SK-N-SH (cell line): ENCODE results near the gene NSUN5. TPM values are rescaled to one million over a fixed set of nuclear protein-coding genes. Genes with fewer than 3 reads are reported as not detected.

Experiments
- CTCF ChIA-PET: fragments of 300-600, 350-600 bp; formaldehyde crosslinking; extraction: SDS; loops from one replicate; lab custom pipeline; 2021; lab: Yijun Ruan, JAX
- POLR2A ChIA-PET: fragments of 350-600 bp; sonication (Branson Sonifier 250); formaldehyde crosslinking; extraction: SDS; loops from one replicate; lab custom pipeline; 2020; ENCODE audit warnings: antibody characterized with exemption, inconsistent platforms; lab: Yijun Ruan, JAX
- DNase-seq: peaks from one replicate; pipeline ENCODE4 v3.0.0; 2012
- H2AFZ ChIP-seq: fragments of 200-600 bp; sonication (generic); 2 replicates; pipeline ENCODE4 v1.8.1; 2016; ENCODE audit warnings: antibody characterized with exemption, mild to moderate bottlenecking, low read depth
- H3F3A ChIP-seq: fragments of 200-600 bp; sonication (generic); replicated peaks from 2 replicates; pipeline ENCODE3; 2016; ENCODE audit warnings: antibody characterized with exemption, mild to moderate bottlenecking; ENCODE audit not compliant: insufficient read depth
- H3K27ac ChIP-seq, 2 experiments: fragments of 200-500 bp in 1 of 2; fragments of 200-600 bp in 1 of 2; sonication (Bioruptor generic) in 1 of 2; sonication (generic), shearing (Covaris generic) in 1 of 2; 2 replicates each; pipeline versions ENCODE4 v1.5.1 to v1.6.1; 2014 to 2016; ENCODE audit warnings: low read depth in 2 of 2, inconsistent platforms in 1 of 2, low read length in 1 of 2, mild to moderate bottlenecking in 1 of 2, mixed read lengths in 1 of 2
- H3K27me3 ChIP-seq: fragments of 200-600 bp; sonication (generic), shearing (Covaris generic); 2 replicates; pipeline ENCODE4 v1.6.1; 2016; ENCODE audit warnings: mixed run types; ENCODE audit not compliant: insufficient read depth
- H3K36me3 ChIP-seq, 2 experiments: fragments of 200-500 bp in 1 of 2; fragments of 200-600 bp in 1 of 2; sonication (Bioruptor generic) in 1 of 2; sonication (generic) in 1 of 2; replicated peaks in 1 of 2; 2 replicates each; pipeline versions ENCODE3 to v1.5.1; 2014 to 2016; ENCODE audit warnings: low read length in 1 of 2, mild to moderate bottlenecking in 1 of 2; ENCODE audit not compliant: insufficient read depth in 2 of 2, control insufficient read depth in 1 of 2
- H3K4me1 ChIP-seq, 2 experiments: fragments of 200-500 bp in 1 of 2; fragments of 200-600 bp in 1 of 2; sonication (Bioruptor generic) in 1 of 2; sonication (generic), shearing (Covaris generic) in 1 of 2; 2 replicates each; pipeline versions ENCODE4 v1.5.1 to v1.6.1; 2014 to 2016; ENCODE audit warnings: low read depth in 1 of 2, low read length in 1 of 2, mixed run types in 1 of 2; ENCODE audit not compliant: insufficient read depth in 2 of 2, control insufficient read depth in 1 of 2
- H3K4me2 ChIP-seq: fragments of 200-600 bp; sonication (generic), shearing (Covaris generic); 2 replicates; pipeline ENCODE4 v1.6.1; 2017; ENCODE audit warnings: mixed run types
- H3K4me3 ChIP-seq, 2 experiments: fragments of 200-500 bp in 1 of 2; fragments of 200-600 bp in 1 of 2; sonication (Bioruptor generic) in 1 of 2; sonication (generic), shearing (Covaris generic) in 1 of 2; 2 replicates each; pipeline versions ENCODE4 v1.5.1 to v1.8.1; 2014 to 2016; ENCODE audit warnings: low read depth in 2 of 2, inconsistent platforms in 1 of 2, low read length in 1 of 2, mild to moderate bottlenecking in 1 of 2, mixed read lengths in 1 of 2, moderate library complexity in 1 of 2
- H3K79me2 ChIP-seq: fragments of 200-600 bp; sonication (generic); 2 replicates; pipeline ENCODE4 v1.8.1; 2017; ENCODE audit warnings: mild to moderate bottlenecking; ENCODE audit not compliant: insufficient read depth
- H3K9ac ChIP-seq: fragments of 200-600 bp; sonication (generic); 2 replicates; pipeline ENCODE4 v1.6.1; 2017; ENCODE audit warnings: mixed run types
- H3K9me2 ChIP-seq: fragments of 200-600 bp; sonication (generic); 2 replicates; pipeline ENCODE4 v1.6.1; 2017; ENCODE audit warnings: mixed run types
- H3K9me3 ChIP-seq: fragments of 200-600 bp; sonication (generic); 2 replicates; pipeline ENCODE4 v1.6.1; 2017; ENCODE audit warnings: mixed run types, mild to moderate bottlenecking, moderate library complexity
- H4K20me1 ChIP-seq: fragments of 200-600 bp; sonication (generic); 2 replicates; pipeline ENCODE4 v1.6.1; 2017; ENCODE audit warnings: mild to moderate bottlenecking, mixed run types; ENCODE audit not compliant: insufficient read depth
- CHD2 ChIP-seq: fragments of 150-350 bp; IDR thresholded peaks from 2 replicates; pipeline ENCODE4 v1.6.1; 2018; ENCODE audit warnings: low read length; ENCODE audit not compliant: partially characterized antibody
- CTCF ChIP-seq: fragments of 200-600 bp; sonication (generic); IDR thresholded peaks from 2 replicates; pipeline ENCODE4 v1.6.1; 2017; ENCODE audit warnings: antibody characterized with exemption, mild to moderate bottlenecking, moderate library complexity
- FOXM1 ChIP-seq: IDR thresholded peaks from 2 replicates; pipeline ENCODE4 v1.4.0; 2012; ENCODE audit warnings: low read depth, mild to moderate bottlenecking
- MAX ChIP-seq: IDR thresholded peaks from 2 replicates; pipeline ENCODE4 v1.4.0; 2012; ENCODE audit warnings: low read depth
- NFIC ChIP-seq: IDR thresholded peaks from 2 replicates; pipeline ENCODE4 v1.4.0; 2012; ENCODE audit warnings: borderline replicate concordance
- RFX5 ChIP-seq: IDR thresholded peaks from 2 replicates; pipeline ENCODE4 v1.6.1; 2012; ENCODE audit warnings: mild to moderate bottlenecking, improper control_type of control experiment, low read length
- SIN3A ChIP-seq: IDR thresholded peaks from 2 replicates; pipeline ENCODE4 v1.6.1; 2012; ENCODE audit warnings: low read depth, mild to moderate bottlenecking, low read length, moderate library complexity, borderline replicate concordance
- TAF1 ChIP-seq: IDR thresholded peaks from 2 replicates; pipeline ENCODE4 v1.6.1; 2012; ENCODE audit warnings: low read depth, mild to moderate bottlenecking, low read length, moderate library complexity, borderline replicate concordance
- TCF12 ChIP-seq: IDR thresholded peaks from 2 replicates; pipeline ENCODE4 v1.4.0; 2012
- TEAD4 ChIP-seq: IDR thresholded peaks from 2 replicates; pipeline ENCODE4 v1.4.0; 2012; ENCODE audit warnings: mild to moderate bottlenecking, borderline replicate concordance; ENCODE audit not compliant: insufficient read depth
- USF1 ChIP-seq: IDR thresholded peaks from 2 replicates; pipeline ENCODE4 v1.4.0; 2012; ENCODE audit warnings: low read depth, borderline replicate concordance
- YY1 ChIP-seq: IDR thresholded peaks from 2 replicates; pipeline ENCODE4 v1.4.0; 2012; ENCODE audit warnings: low read depth, mild to moderate bottlenecking
- ZBTB33 ChIP-seq: IDR thresholded peaks from 2 replicates; pipeline ENCODE4 v1.4.0; 2012; ENCODE audit warnings: low read depth, borderline replicate concordance
- WGBS: methylation state at CpG from one replicate; pipeline ENCODE4 v1.1.6; 2017; ENCODE audit warnings: low lambda C conversion rate; 5-methylcytosine and 5-hydroxymethylcytosine counted together
- polyA plus RNA-seq, 3 experiments: library from polyadenylated mRNA; depleted of rRNA; stranded (reverse); fragments of >200 nt; gene quantifications; 2 replicates each; pipeline ENCODE4 v1.2.3, GENCODE V29; 2012

Gene NSUN5
- polyA plus RNA-seq, 1 of the 3 experiments (the other 2 are of a cell fraction) = 59.2 TPM

- peaks cover 7% of the 10 kb centered on the region; the same call in 1 of the 2 replicates for H3K27me3 ChIP-seq
- no peak overlapping the region for H3K9ac ChIP-seq
- TF ChIP-seq RFX5 (no peak), ZBTB33 (no peak), SIN3A (no peak), FOXM1 (no peak)
- 76% methylated on average over 10 of the region's 10 CpGs for WGBS
- no peaks in the 10 kb centered on the region for H3K9me3 ChIP-seq
- no peak overlapping the region for H2AFZ ChIP-seq
- no peaks in the 10 kb centered on the region for H3K36me3 ChIP-seq
- H3K27ac ChIP-seq = no peak overlapping the region
- H3F3A ChIP-seq = no peaks in the 10 kb centered on the region
- H3K4me3 ChIP-seq = no peak overlapping the region
- DNase-seq = no peak
- no peaks in the 10 kb centered on the region for H3K9me2 ChIP-seq
- no peak overlapping the region for H3K4me2 ChIP-seq
- H4K20me1 ChIP-seq = no peaks in the 10 kb centered on the region
- ChIA-PET CTCF (interaction anchor here (2.0 to 7.9 kb wide), 3 partner anchors 14 to 114 kb away, joined by 5 to 68 read pairs (median 30); no protein-coding TSS in a partner anchor), POLR2A (no interaction called here)
- no peaks in the 10 kb centered on the region for H3K79me2 ChIP-seq
- peaks cover 0 to 2% of the 10 kb centered on the region in 2 experiments; a peak in 1 of 4 replicates for H3K4me1 ChIP-seq
Observed at GRCh38 chr7:73338321-73338720, 29.7 kb upstream of the NSUN5 start.

- Histone ChIP-seq H4K20me1 (no peaks in the 10 kb centered on the region), H3K27me3 (peaks cover 17% of the 10 kb centered on the region; the same call in 1 of the 2 replicates), H3K4me2 (no peak overlapping the region), H3K36me3 (no peaks in the 10 kb centered on the region), H3K9me2 (no peaks in the 10 kb centered on the region), H3K9me3 (no peaks in the 10 kb centered on the region), H3K4me3 (no peak overlapping the region), H3K4me1 (no peaks in the 10 kb centered on the region)
- ChIA-PET CTCF (interaction anchor here (1.0 to 2.1 kb wide), 2 partner anchors 8 to 14 kb away, joined by 3 to 12 read pairs; no protein-coding TSS in a partner anchor), POLR2A (no interaction called here)
- WGBS = 43% methylated on average over 6 of the region's 6 CpGs
- no peak for TF ChIP-seq TCF12
- TF ChIP-seq, all 33 proteins: peak for 0
- Histone ChIP-seq H3K79me2 (no peaks in the 10 kb centered on the region), H3K27ac (no peak overlapping the region), H2AFZ (no peak overlapping the region), H3F3A (no peaks in the 10 kb centered on the region), H3K9ac (no peak overlapping the region)
- DNase-seq = no peak
Observed at GRCh38 chr7:73332447-73332846, 23.8 kb upstream of the NSUN5 start.

GRCh38 chr7:73330772-73331171, 22.1 kb upstream of the NSUN5 start:
- H3F3A ChIP-seq = no peaks in the 10 kb centered on the region
- DNase-seq = no peak
- H3K9me3 ChIP-seq = no peaks in the 10 kb centered on the region
- no peak overlapping the region for H3K27ac ChIP-seq
- H3K79me2 ChIP-seq = no peaks in the 10 kb centered on the region
- H3K9ac ChIP-seq = no peak overlapping the region
- H3K4me1 ChIP-seq = no peaks in the 10 kb centered on the region
- no peaks in the 10 kb centered on the region for H3K36me3 ChIP-seq
- no peak overlapping the region for H2AFZ ChIP-seq
- no peak overlapping the region for H3K4me2 ChIP-seq
- 42% methylated on average over 5 of the region's 6 CpGs for WGBS
- no peaks in the 10 kb centered on the region for H3K9me2 ChIP-seq
- POLR2A ChIA-PET = no interaction called here
- no peaks in the 10 kb centered on the region for H4K20me1 ChIP-seq
- no peak overlapping the region for H3K4me3 ChIP-seq
- H3K27me3 ChIP-seq = peaks cover 17% of the 10 kb centered on the region; the same call in 1 of the 2 replicates
- CTCF ChIA-PET = interaction anchor here (2.6 kb wide), 1 partner anchor 121 kb away, joined by 12 read pairs; no protein-coding TSS in a partner anchor
- no peak for TF ChIP-seq ZBTB33
- TF ChIP-seq USF1 = no peak
- no peak for TF ChIP-seq MAX
- TF ChIP-seq CHD2 = no peak
- no peak for TF ChIP-seq TEAD4
- TF ChIP-seq CTCF = no peak
- TF ChIP-seq RFX5 = no peak
- TF ChIP-seq TAF1 = no peak
- TF ChIP-seq NFIC = no peak
- no peak for TF ChIP-seq YY1
